Stimulated activated CD8-positive, alpha-beta memory T cell treated with anti-CD3 and anti-CD28 coated beads, Interleukin-12 subunit alpha, Interleukin-12 subunit beta, amount 100 ng/mL, for 4 hours (primary cell): ENCODE data around the gene SRMS.
A peak's percentile ranks its signal among the peaks of the same experiment; 100 is the strongest.
"Not testable (repeated sequence)": the region's sequence is repeated elsewhere in the genome, so short reads cannot be mapped to it uniquely, and the experiment has no call there.

Source experiments
- DNase-seq: peaks from one replicate; pipeline ENCODE4 v3.0.0-alpha.2; 2020; ENCODE audit warnings: low read depth

The SRMS gene

GRCh38 chr20:63565699-63566335 is 18.3 kb upstream of the SRMS start:
- DNase-seq, result no peak

GRCh38 chr20:63565021-63565698 is 17.6 kb upstream of the SRMS start:
- DNase-seq, result no peak

GRCh38 chr20:63564036-63564810 is 16.7 kb upstream of the SRMS start:
- DNase-seq, result no peak

GRCh38 chr20:63563225-63563935 is 15.8 kb upstream of the SRMS start:
- DNase-seq, result no peak

GRCh38 chr20:63562461-63563224 is 15.1 kb upstream of the SRMS start:
- DNase-seq, result no peak

- no peak for DNase-seq
These were observed 14.3 kb upstream of the SRMS start for GRCh38 chr20:63561624-63562396.

GRCh38 chr20:63560856-63561609 is 13.5 kb upstream of the SRMS start:
- DNase-seq, result no peak

- no peak for DNase-seq
These were observed 12.8 kb upstream of the SRMS start for GRCh38 chr20:63560333-63560805.

GRCh38 chr20:63559485-63560332 is 12.2 kb upstream of the SRMS start:
- DNase-seq, result not testable (repeated sequence)

- no peak for DNase-seq
These were observed 11.4 kb upstream of the SRMS start for GRCh38 chr20:63558804-63559484.

- DNase-seq, result no peak
These were observed 9.9 kb upstream of the SRMS start for GRCh38 chr20:63557481-63557891.

- no peak for DNase-seq
These were observed 9.4 kb upstream of the SRMS start for GRCh38 chr20:63556873-63557478.

- DNase-seq, result no peak
These were observed 8.3 kb upstream of the SRMS start for GRCh38 chr20:63555661-63556381.

GRCh38 chr20:63554361-63555278 is 7.1 kb upstream of the SRMS start:
- DNase-seq, result no peak

GRCh38 chr20:63553933-63554290 is 6.4 kb upstream of the SRMS start, which contains the start of gene FNDC11:
Gene FNDC11, plus strand, starts transcription at chr20:63554159. Its CDS starts 1,505 bp downstream, at chr20:63555664.
- peak; percentile 49 for DNase-seq

GRCh38 chr20:63553251-63553932 is 5.8 kb upstream of the SRMS start:
- peak; percentile 65 for DNase-seq
